CD4-positive, alpha-beta T cell treated with Interleukin-17A for 4 hours (primary cell): ENCODE data around the gene ZNF503.

ENCODE experiments used
- DNase-seq: peaks from one replicate; pipeline ENCODE4 v3.0.0-alpha.2; 2020; ENCODE audit warnings: mixed read lengths

Gene ZNF503

DNA sequence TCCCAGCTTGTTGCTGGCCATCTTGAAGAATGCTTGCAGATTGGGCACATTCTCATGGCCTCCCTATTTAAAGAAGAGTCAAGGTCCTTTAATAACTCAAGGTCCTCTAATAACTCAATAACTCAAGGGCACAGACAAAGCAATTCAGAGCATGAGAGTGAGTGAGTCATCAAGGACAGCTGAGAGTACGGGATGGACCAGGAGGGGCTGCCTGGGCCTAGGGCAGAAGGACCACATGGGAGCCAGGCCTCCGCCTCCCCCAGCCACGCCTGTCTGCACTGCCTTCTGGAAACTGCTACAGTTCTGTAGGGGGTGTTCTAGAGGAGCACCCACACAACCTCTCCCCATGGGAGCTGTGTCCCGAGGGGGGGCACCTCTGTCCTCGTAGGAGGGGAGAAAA lies 48.9 kb downstream of the ZNF503 start:
- no peak for DNase-seq

GRCh38 chr10:75351637-75352036 lies 49.9 kb downstream of the ZNF503 start:
- no peak for DNase-seq

DNA sequence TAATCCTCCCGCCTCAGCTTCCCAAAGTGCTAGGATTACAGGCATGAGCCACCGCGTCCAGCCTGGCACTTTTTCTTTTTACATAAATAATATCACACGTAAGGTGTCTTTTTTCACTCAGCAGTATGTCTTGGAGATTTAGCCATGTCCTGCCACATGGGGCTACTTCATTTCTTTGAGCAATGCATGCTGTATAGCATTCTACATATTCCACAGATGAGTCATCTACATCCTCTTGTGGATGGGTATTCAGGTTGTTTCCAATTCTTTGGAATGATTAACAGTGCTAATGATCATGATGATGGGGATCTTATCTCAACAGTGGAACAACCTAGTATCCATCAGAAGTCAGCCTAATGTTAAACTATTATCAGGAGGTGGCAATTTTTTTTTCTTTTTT lies 50.8 kb downstream of the ZNF503 start:
- no peak for DNase-seq
